HG03095 (cell line): ENCODE results near the gene PLAC8.
"Not testable (repeated sequence)": the region's sequence is repeated elsewhere in the genome, so short reads cannot be mapped to it uniquely, and the experiment has no call there.

ENCODE experiments used
- ATAC-seq: cut with Tn5 transposase; IDR thresholded peaks from one replicate; pipeline ENCODE4 v1.9.1; 2021; ENCODE audit warnings: moderate library complexity; ENCODE audit not compliant: unreplicated experiment

PLAC8 gene

DNA sequence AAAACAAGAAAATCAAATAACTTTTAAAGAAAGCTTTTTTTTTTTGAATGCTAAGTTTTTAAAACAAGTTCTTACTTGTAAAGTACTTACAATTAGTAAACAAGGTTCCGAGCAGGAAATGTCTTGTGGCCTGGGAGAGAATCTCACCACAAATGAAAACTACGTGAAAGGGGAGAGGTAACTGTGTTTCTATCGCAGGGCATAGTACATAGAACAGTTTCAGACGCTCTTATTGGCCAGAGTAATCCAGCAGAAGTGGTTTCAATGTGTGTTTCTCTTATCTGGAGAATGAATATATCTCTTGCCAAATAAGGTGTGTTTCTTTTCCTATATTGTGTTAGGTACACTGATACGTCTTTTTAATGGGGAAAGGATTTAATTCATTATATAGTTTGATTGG is at the start of gene PLAC8:
PLAC8 (minus strand) TSS at position 154 of the 400 bp plus-strand sequence. CDS start 6,808 bp downstream, outside the sequence.
- ATAC-seq: peak; percentile 41

DNA sequence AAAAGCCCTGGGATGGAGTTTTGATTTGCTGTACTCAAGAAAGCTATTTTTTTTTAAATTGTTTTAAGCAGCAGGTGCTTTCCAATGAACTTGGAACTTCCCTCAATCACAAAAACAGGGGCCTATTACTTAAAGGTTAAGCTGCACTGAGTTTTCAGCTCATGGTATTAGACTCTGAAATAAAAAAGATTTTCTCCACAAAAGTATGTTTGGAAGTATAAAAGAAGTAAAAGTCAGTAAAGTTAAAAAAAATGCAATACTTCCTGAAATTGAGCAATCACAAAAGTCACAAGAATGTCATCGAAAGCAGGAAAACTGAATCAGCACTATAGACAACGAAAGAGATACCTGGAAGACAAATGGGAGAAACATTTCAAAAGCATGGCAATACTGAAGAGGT is 38.9 kb upstream of the PLAC8 start:
- ATAC-seq: no peak

DNA sequence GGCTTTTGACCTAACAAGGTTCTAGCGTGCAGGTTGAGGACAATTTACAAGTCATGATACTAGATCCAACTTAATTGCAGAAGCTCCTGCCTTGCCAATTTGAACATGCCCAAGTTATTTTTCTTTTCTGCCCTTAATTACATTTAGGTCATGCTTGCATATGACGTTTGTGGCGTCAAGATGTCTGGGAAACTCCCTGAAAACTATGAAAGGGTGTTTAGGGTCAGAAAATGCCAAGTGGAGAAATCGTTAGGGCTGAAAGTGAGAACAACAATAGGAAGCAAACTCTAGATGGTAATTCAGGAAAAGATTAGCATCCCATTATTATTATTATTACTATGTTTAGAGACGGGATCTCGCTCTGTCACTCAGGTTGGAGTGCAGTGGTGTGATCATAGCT is 38.2 kb upstream of the PLAC8 start:
- ATAC-seq: no peak

GRCh38 chr4:83151651-83152050 is 37.1 kb upstream of the PLAC8 start:
- ATAC-seq: no peak

- ATAC-seq: no peak
These were observed 36.3 kb upstream of the PLAC8 start for GRCh38 chr4:83150653-83151330.

- no peak for ATAC-seq
These were observed 35.5 kb upstream of the PLAC8 start for GRCh38 chr4:83149865-83150652.

DNA sequence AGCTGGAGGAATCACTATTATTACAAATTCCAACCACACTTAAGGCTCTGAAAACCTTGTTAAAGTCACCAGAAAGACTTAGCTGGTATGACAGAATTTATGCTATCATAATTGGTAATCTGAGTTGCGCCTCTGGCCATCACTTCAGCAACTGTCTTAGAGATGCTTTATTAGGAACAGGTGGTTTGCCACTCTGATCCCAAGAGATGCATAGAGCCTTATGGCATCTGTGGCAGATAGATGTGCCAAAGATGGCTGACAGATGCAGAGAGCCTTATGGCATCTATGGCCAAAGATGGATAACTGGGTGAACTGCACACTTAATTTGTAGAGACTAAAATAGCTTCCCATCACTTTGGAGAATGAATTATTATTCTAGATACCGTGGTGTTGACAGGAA is 32.3 kb upstream of the PLAC8 start:
- no peak for ATAC-seq

- not testable (repeated sequence) for ATAC-seq
These were observed 31.2 kb upstream of the PLAC8 start for GRCh38 chr4:83145776-83146175.

GRCh38 chr4:83139514-83140156 is 25.1 kb upstream of the PLAC8 start:
- no peak for ATAC-seq

DNA sequence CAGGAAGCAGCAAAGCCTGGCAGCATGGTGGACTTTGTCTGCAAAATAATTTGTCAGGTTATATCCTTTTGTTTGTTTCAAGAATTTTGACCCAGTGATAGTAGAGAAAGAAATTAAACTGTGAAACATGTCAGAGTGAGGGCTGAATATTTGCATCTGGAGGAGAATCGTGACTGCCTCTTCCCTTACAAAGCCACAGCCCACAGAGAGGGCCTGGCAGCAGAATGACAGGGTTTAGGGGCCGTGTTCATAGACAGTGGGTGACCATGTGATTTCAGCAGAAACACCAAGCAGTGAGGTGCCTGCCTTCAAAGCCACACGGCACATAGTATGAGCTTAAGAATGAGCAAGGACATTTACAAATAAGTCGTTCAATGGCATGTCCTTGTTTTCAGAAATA is 24.4 kb upstream of the PLAC8 start:
- ATAC-seq: no peak

DNA sequence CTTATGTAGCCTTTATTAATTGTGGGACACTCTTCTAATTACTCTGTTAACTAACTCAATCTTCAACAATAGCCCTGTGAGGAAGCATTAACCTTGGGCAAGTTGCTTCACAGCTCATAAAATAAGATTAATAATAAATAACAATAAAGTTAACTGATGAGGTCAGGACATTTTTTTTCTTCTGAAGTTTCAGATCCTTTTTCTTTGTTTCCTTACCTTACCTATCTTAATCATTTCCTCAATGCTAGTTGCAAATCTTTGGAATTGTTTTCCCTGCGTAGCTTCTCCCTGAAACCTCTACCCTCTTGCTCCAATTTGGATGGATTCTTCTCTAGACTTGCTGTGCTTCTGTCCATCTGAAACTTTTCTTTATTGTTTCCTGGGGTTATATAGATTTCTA is 17.5 kb upstream of the PLAC8 start:
- ATAC-seq: no peak

DNA sequence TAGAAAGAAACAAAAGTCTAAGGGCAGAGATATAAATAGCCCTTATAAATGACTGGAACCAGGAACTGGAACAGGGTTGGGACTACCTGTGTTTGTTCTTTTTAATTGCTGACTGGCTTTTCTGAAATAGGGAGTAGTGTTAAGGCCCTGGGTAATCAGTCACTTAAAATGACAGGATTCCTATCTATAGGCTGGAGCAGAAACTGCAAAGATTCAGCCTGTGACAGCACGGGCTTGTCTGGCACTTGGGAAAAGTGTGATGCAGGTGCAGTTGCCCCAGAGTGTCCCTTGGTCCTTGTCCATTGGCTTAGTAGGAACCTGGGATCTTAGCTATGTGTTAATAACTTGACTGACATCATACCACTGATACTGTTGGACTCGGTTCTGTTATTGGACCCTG is 14.7 kb upstream of the PLAC8 start:
- ATAC-seq: no peak

GRCh38 chr4:83128240-83128929 is 13.9 kb upstream of the PLAC8 start:
- ATAC-seq: no peak

DNA sequence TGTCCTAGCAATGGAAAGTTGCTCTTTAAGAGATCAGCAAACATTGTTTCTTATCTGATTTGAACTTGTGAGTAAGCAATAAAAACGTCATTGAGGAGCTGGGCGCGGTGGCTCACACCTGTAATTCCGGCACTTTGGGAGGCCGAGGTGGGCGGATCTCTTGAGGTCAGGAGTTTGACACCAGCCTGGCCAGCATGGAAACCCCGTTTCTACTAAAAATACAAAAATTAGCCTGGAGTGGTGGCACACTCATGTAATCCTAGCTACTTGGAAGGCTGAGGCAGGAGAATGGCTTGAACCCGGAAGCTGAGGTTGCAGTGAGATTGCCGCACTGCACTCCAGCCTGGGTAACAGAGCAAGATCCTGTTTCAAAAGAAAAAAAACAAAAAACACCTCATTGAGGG is 11.2 kb upstream of the PLAC8 start:
- no peak for ATAC-seq

GRCh38 chr4:83124111-83124780 is 9.7 kb upstream of the PLAC8 start:
- ATAC-seq: no peak

DNA sequence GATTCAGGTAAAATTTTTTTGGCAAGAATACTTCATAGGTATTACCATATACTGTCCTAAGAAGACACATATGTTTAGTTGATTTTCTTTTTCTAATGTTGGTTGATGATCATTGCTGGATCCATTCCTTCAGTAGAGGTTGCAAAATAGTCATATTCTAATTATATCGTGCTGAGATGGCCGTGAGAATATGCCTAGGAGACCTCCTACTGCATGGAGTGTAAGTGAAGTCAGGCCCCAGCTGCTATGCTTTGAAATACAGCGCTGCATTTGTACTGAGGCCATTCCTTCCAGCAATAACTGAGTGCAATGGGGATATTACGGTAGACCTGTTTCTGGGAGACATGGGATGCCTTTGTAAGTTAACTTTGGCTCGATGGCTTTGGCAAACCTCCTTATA is 6.7 kb upstream of the PLAC8 start:
- no peak for ATAC-seq

- no peak for ATAC-seq
These were observed 4.3 kb upstream of the PLAC8 start for GRCh38 chr4:83118869-83119268.

DNA sequence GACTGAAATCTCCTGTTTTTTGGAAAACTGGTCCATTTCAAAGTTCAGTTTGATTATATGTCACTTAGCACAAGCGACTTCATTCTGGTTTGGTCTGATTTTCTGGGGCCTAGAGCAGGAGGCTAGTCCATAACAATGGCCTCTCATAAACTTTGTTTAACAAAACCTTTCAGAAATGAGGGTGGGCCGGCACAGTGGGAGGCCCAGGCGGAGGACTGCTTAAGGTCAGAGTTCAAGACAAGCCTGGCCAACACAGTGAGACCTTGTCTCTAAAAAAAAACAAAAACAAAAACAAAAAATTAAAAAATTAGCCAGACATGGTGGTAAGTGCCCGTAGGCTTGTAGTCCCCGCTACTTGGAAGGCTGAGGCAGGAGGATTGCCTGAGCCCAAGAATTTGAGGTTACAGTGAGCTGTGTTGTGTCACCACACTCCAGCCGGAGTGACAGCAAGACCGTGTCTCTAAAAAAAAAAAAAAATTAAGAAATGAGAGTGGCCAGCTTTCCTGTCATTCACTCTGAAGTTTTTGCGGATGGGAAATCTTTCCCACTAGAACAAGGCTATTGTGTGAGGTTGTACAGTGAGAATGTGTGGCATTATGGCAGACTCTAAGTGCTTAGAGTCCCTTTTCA is 1.2 kb upstream of the PLAC8 start:
- no peak for ATAC-seq

GRCh38 chr4:83115000-83115399 is 471 bp upstream of the PLAC8 start:
- no peak for ATAC-seq

GRCh38 chr4:83113429-83113786 is 1.1 kb downstream of the PLAC8 start:
- ATAC-seq: no peak
